Skeletal muscle tissue (tissue), 4 donors: ENCODE results near the gene SUSD1. TPM values are rescaled to one million over a fixed set of nuclear protein-coding genes. Genes with fewer than 3 reads are reported as not detected.

ENCODE experiments used
- H3K27ac ChIP-seq: one replicate; pipeline ENCODE4 v1.7.0; 2013; ENCODE audit warnings: mild to moderate bottlenecking, low read depth, low read length, inconsistent platforms
- H3K27me3 ChIP-seq, 3 donors: one replicate each; pipeline ENCODE4 v1.7.0; 2013; ENCODE audit warnings: low read length in 3 of 3; ENCODE audit not compliant: control insufficient read depth in 3 of 3, insufficient read depth in 3 of 3
- H3K36me3 ChIP-seq, 3 donors: one replicate each; pipeline ENCODE4 v1.7.0; 2013; ENCODE audit warnings: low read length in 3 of 3; ENCODE audit not compliant: control insufficient read depth in 3 of 3, insufficient read depth in 3 of 3
- H3K4me1 ChIP-seq, 3 donors: one replicate each; pipeline ENCODE4 v1.7.0; 2013; ENCODE audit warnings: low read length in 3 of 3, mild to moderate bottlenecking in 3 of 3; ENCODE audit not compliant: control insufficient read depth in 3 of 3, insufficient read depth in 3 of 3
- H3K4me3 ChIP-seq, 3 donors: one replicate each; pipeline ENCODE4 v1.7.0; 2013; ENCODE audit warnings: low read length in 3 of 3
- H3K9ac ChIP-seq, 3 donors: one replicate each; pipeline ENCODE4 v1.7.0; 2013; ENCODE audit warnings: low read length in 3 of 3, mild to moderate bottlenecking in 3 of 3, moderate library complexity in 2 of 3, low read depth in 1 of 3
- H3K9me3 ChIP-seq, 3 donors: one replicate each; pipeline ENCODE4 v1.7.0; 2013; ENCODE audit warnings: low read length in 3 of 3; ENCODE audit not compliant: control insufficient read depth in 3 of 3
- total RNA-seq: library from RNA; depleted of rRNA; stranded (reverse); fragments of >200 nt; gene quantifications from one replicate; pipeline ENCODE4 v1.2.3, GENCODE V29; 2014
- donor health status: Osteomylitis.

The SUSD1 gene
- total RNA-seq, 1 donor from 2014 or later = 22.4 TPM

GRCh38 chr9:112061152-112061740 is 113.9 kb downstream of the SUSD1 start:
- Histone ChIP-seq H3K4me1 (peaks cover 19 to 24% (median 20%) of the 10 kb centered on the region in 3 donors), H3K36me3 (no peaks in the 10 kb centered on the region), H3K27me3 (no peaks in the 10 kb centered on the region), H3K4me3 (no peak overlapping the region), H3K9me3 (no peaks in the 10 kb centered on the region), H3K27ac (peak overlapping the region; percentile 82), H3K9ac (peak overlapping the region in 1 of 3 donors; percentile 41)

GRCh38 chr9:112059966-112060320 is 115.2 kb downstream of the SUSD1 start:
- no peak overlapping the region for H3K4me3 ChIP-seq
- no peak overlapping the region for H3K9ac ChIP-seq
- H3K9me3 ChIP-seq = no peaks in the 10 kb centered on the region
- peaks cover 17 to 19% (median 18%) of the 10 kb centered on the region in 3 donors for H3K4me1 ChIP-seq
- H3K27me3 ChIP-seq = no peaks in the 10 kb centered on the region
- H3K36me3 ChIP-seq = no peaks in the 10 kb centered on the region
- peak overlapping the region; percentile 82 for H3K27ac ChIP-seq

- no peaks in the 10 kb centered on the region for H3K9me3 ChIP-seq
- no peaks in the 10 kb centered on the region for H3K36me3 ChIP-seq
- H3K9ac ChIP-seq = no peak overlapping the region
- no peaks in the 10 kb centered on the region for H3K27me3 ChIP-seq
- H3K4me3 ChIP-seq = peak overlapping the region in 1 of 3 donors; percentile 24
- H3K4me1 ChIP-seq = peaks cover 17 to 19% (median 18%) of the 10 kb centered on the region in 3 donors
- H3K27ac ChIP-seq = peak overlapping the region; percentile 68
These were observed 115.7 kb downstream of the SUSD1 start for GRCh38 chr9:112059145-112059965.

- H3K9me3 ChIP-seq = no peaks in the 10 kb centered on the region
- peaks cover 17 to 19% (median 18%) of the 10 kb centered on the region in 3 donors for H3K4me1 ChIP-seq
- H3K36me3 ChIP-seq = no peaks in the 10 kb centered on the region
- no peak overlapping the region for H3K4me3 ChIP-seq
- H3K9ac ChIP-seq = no peak overlapping the region
- H3K27ac ChIP-seq = no peak overlapping the region
- H3K27me3 ChIP-seq = no peaks in the 10 kb centered on the region
These were observed 118.1 kb downstream of the SUSD1 start for GRCh38 chr9:112056996-112057395.

GRCh38 chr9:112054916-112055315 is 120.2 kb downstream of the SUSD1 start:
- no peaks in the 10 kb centered on the region for H3K36me3 ChIP-seq
- H3K4me3 ChIP-seq = no peak overlapping the region
- H3K9me3 ChIP-seq = no peaks in the 10 kb centered on the region
- peaks cover 10 to 20% (median 19%) of the 10 kb centered on the region in 3 donors for H3K4me1 ChIP-seq
- H3K9ac ChIP-seq = no peak overlapping the region
- no peaks in the 10 kb centered on the region for H3K27me3 ChIP-seq
- no peak overlapping the region for H3K27ac ChIP-seq

GRCh38 chr9:112051812-112052211 is 123.3 kb downstream of the SUSD1 start:
- H3K9ac ChIP-seq = no peak overlapping the region
- H3K4me3 ChIP-seq = no peak overlapping the region
- H3K36me3 ChIP-seq = no peaks in the 10 kb centered on the region
- peaks cover 0 to 3% (median 0%) of the 10 kb centered on the region in 3 donors for H3K9me3 ChIP-seq
- H3K27me3 ChIP-seq = no peaks in the 10 kb centered on the region
- H3K27ac ChIP-seq = peak overlapping the region; percentile 80
- H3K4me1 ChIP-seq = peaks cover 12 to 22% (median 20%) of the 10 kb centered on the region in 3 donors

GRCh38 chr9:112050544-112051475 is 124.3 kb downstream of the SUSD1 start:
- Histone ChIP-seq H3K4me1 (peaks cover 12 to 22% (median 20%) of the 10 kb centered on the region in 3 donors), H3K9ac (no peak overlapping the region), H3K27ac (peak overlapping the region; percentile 80)

GRCh38 chr9:112049811-112050516 is 125.1 kb downstream of the SUSD1 start:
- peak overlapping the region in 1 of 3 donors; percentile 25 for H3K4me3 ChIP-seq
- H3K27ac ChIP-seq = peak overlapping the region; percentile 80
- H3K9me3 ChIP-seq = peaks cover 0 to 3% (median 0%) of the 10 kb centered on the region in 3 donors
- H3K36me3 ChIP-seq = no peaks in the 10 kb centered on the region
- peaks cover 12 to 22% (median 20%) of the 10 kb centered on the region in 3 donors for H3K4me1 ChIP-seq
- no peaks in the 10 kb centered on the region for H3K27me3 ChIP-seq
- H3K9ac ChIP-seq = no peak overlapping the region

More at GRCh38 chr9:112050544-112051475, 124.3 kb downstream of the SUSD1 start:
- H3K4me3 ChIP-seq = peak overlapping the region in 1 of 3 donors; percentile 25
- peaks cover 0 to 3% (median 0%) of the 10 kb centered on the region in 3 donors for H3K9me3 ChIP-seq
- H3K36me3 ChIP-seq = no peaks in the 10 kb centered on the region
- H3K27me3 ChIP-seq = no peaks in the 10 kb centered on the region
